BLaER1 treated with 17β-estradiol and CSF1 and Interleukin-3, amounts not matched to agents 10 nM and 100 nM (cell line): ENCODE measurements around the gene DIP2C.

Source experiments
- H3K27ac ChIP-seq, 11 experiments: shearing (Covaris generic); formaldehyde crosslinking; 2 replicates each; pipeline ENCODE4 v1.8.1; 2022
- H3K27me3 ChIP-seq, 11 experiments: shearing (Covaris generic); formaldehyde crosslinking; 2 replicates each; pipeline ENCODE4 v1.8.1; 2022
- H3K36me3 ChIP-seq, 11 experiments: shearing (Covaris generic); formaldehyde crosslinking; 2 replicates each; pipeline ENCODE4 v1.8.1; 2022
- H3K4me1 ChIP-seq, 10 experiments: shearing (Covaris generic); formaldehyde crosslinking; 2 replicates each; pipeline ENCODE4 v1.8.1; 2022
- H3K4me2 ChIP-seq, 11 experiments: shearing (Covaris generic); formaldehyde crosslinking; 2 replicates each; pipeline ENCODE4 v1.8.1; 2022
- H3K4me3 ChIP-seq, 10 experiments: shearing (Covaris generic); formaldehyde crosslinking; 2 replicates each; pipeline ENCODE4 v1.8.1; 2022
- H3K9ac ChIP-seq, 11 experiments: shearing (Covaris generic); formaldehyde crosslinking; 2 replicates each; pipeline ENCODE4 v1.8.1; 2022
- H3K9me3 ChIP-seq, 11 experiments: shearing (Covaris generic); formaldehyde crosslinking; replicated peaks in 1 of 11; 2 replicates each; pipeline ENCODE4 v1.8.1; 2022
- H4K20me1 ChIP-seq, 11 experiments: shearing (Covaris generic); formaldehyde crosslinking; 2 replicates each; pipeline ENCODE4 v1.8.1; 2022
- Cebpa-rat ChIP-seq, 11 experiments: shearing (Covaris generic); IDR thresholded peaks; 2 replicates each; pipeline ENCODE4 v1.8.1; 2022

Gene DIP2C

GRCh38 chr10:378930-379704, 310.4 kb downstream of the DIP2C start:
- Histone ChIP-seq H3K9me3 (peaks cover 0 to 8% (median 0%) of the 10 kb centered on the region in 11 experiments; a peak in 1 of 22 replicates), H3K4me3 (no peak overlapping the region), H3K4me1 (peaks cover 0 to 6% (median 0%) of the 10 kb centered on the region in 10 experiments; a peak in 1 of 20 replicates), H3K9ac (no peak overlapping the region), H3K4me2 (no peak overlapping the region), H3K36me3 (peaks cover 0 to 75% (median 40%) of the 10 kb centered on the region in 11 experiments; a peak in 15 of 22 replicates), H3K27me3 (no peaks in the 10 kb centered on the region), H3K27ac (no peak overlapping the region), H4K20me1 (no peaks in the 10 kb centered on the region)
- TF ChIP-seq Cebpa-rat (IDR thresholded peaks at IDR 0.05), result no peak

GRCh38 chr10:378230-378929, 311.1 kb downstream of the DIP2C start:
- no peak overlapping the region for H3K4me2 ChIP-seq
- H3K9me3 ChIP-seq, result peaks cover 0 to 8% (median 0%) of the 10 kb centered on the region in 11 experiments; a peak in 1 of 22 replicates
- H3K27ac ChIP-seq, result no peak overlapping the region
- TF ChIP-seq Cebpa-rat (IDR thresholded peaks at IDR 0.05), result no peak
- H3K27me3 ChIP-seq, result no peaks in the 10 kb centered on the region
- H3K9ac ChIP-seq, result no peak overlapping the region
- no peaks in the 10 kb centered on the region for H4K20me1 ChIP-seq
- H3K4me3 ChIP-seq, result no peak overlapping the region
- H3K4me1 ChIP-seq, result peaks cover 0 to 6% (median 0%) of the 10 kb centered on the region in 10 experiments; a peak in 1 of 20 replicates
- H3K36me3 ChIP-seq, result peaks cover 0 to 68% (median 39%) of the 10 kb centered on the region in 11 experiments; a peak in 15 of 22 replicates

GRCh38 chr10:377228-377627, 312.2 kb downstream of the DIP2C start:
- Histone ChIP-seq H3K9ac (no peak overlapping the region), H4K20me1 (peaks cover 0 to 7% (median 0%) of the 10 kb centered on the region in 11 experiments; a peak in 1 of 22 replicates), H3K9me3 (peaks cover 0 to 8% (median 0%) of the 10 kb centered on the region in 11 experiments; a peak in 1 of 22 replicates), H3K4me2 (no peak overlapping the region), H3K27ac (no peak overlapping the region), H3K27me3 (no peaks in the 10 kb centered on the region), H3K4me3 (no peak overlapping the region), H3K4me1 (peaks cover 0 to 6% (median 0%) of the 10 kb centered on the region in 10 experiments; a peak in 1 of 20 replicates), H3K36me3 (peaks cover 0 to 57% (median 39%) of the 10 kb centered on the region in 11 experiments; a peak in 15 of 22 replicates)
- TF ChIP-seq Cebpa-rat (IDR thresholded peaks at IDR 0.05), result no peak

- TF ChIP-seq Cebpa-rat (IDR thresholded peaks at IDR 0.05), result no peak
- H3K27me3 ChIP-seq, result no peaks in the 10 kb centered on the region
- no peak overlapping the region for H3K4me3 ChIP-seq
These were observed 313.5 kb downstream of the DIP2C start for GRCh38 chr10:375815-376505.

GRCh38 chr10:374354-374753, 315.1 kb downstream of the DIP2C start:
- Histone ChIP-seq H3K27ac (no peak overlapping the region), H3K9ac (no peak overlapping the region), H3K27me3 (no peaks in the 10 kb centered on the region), H3K9me3 (no peaks in the 10 kb centered on the region), H3K36me3 (peaks cover 0 to 31% (median 20%) of the 10 kb centered on the region in 11 experiments; a peak in 13 of 22 replicates), H4K20me1 (peaks cover 0 to 15% (median 0%) of the 10 kb centered on the region in 11 experiments; a peak in 1 of 22 replicates), H3K4me1 (peaks cover 0 to 8% (median 2%) of the 10 kb centered on the region in 10 experiments; a peak in 4 of 20 replicates), H3K4me3 (no peak overlapping the region), H3K4me2 (no peak overlapping the region)
- no peak for TF ChIP-seq Cebpa-rat (IDR thresholded peaks at IDR 0.05)

More at GRCh38 chr10:375815-376505, 313.5 kb downstream of the DIP2C start:
- no peaks in the 10 kb centered on the region for H3K9me3 ChIP-seq
- H3K9ac ChIP-seq, result no peak overlapping the region
- H4K20me1 ChIP-seq, result peaks cover 0 to 14% (median 0%) of the 10 kb centered on the region in 11 experiments; a peak in 1 of 22 replicates
- H3K4me2 ChIP-seq, result no peak overlapping the region
- peaks cover 0 to 44% (median 30%) of the 10 kb centered on the region in 11 experiments; a peak in 14 of 22 replicates for H3K36me3 ChIP-seq
- H3K4me1 ChIP-seq, result peaks cover 0 to 8% (median 2%) of the 10 kb centered on the region in 10 experiments; a peak in 4 of 20 replicates
- no peak overlapping the region for H3K27ac ChIP-seq

- H3K9ac ChIP-seq, result no peak overlapping the region
These were observed 315.8 kb downstream of the DIP2C start for GRCh38 chr10:373526-374309.

GRCh38 chr10:373015-373414, 316.5 kb downstream of the DIP2C start:
- Histone ChIP-seq H3K4me1 (peaks cover 0 to 8% (median 2%) of the 10 kb centered on the region in 10 experiments; a peak in 4 of 20 replicates), H4K20me1 (peaks cover 0 to 15% (median 0%) of the 10 kb centered on the region in 11 experiments; a peak in 1 of 22 replicates), H3K9ac (no peak overlapping the region), H3K4me2 (no peak overlapping the region), H3K27me3 (no peaks in the 10 kb centered on the region), H3K27ac (no peak overlapping the region), H3K4me3 (no peak overlapping the region), H3K9me3 (no peaks in the 10 kb centered on the region), H3K36me3 (peaks cover 0 to 43% (median 30%) of the 10 kb centered on the region in 11 experiments; a peak in 13 of 22 replicates)
- TF ChIP-seq Cebpa-rat (IDR thresholded peaks at IDR 0.05), result no peak

More at GRCh38 chr10:373526-374309, 315.8 kb downstream of the DIP2C start:
- Histone ChIP-seq H3K4me3 (no peak overlapping the region), H3K9me3 (no peaks in the 10 kb centered on the region), H3K36me3 (peaks cover 0 to 36% (median 25%) of the 10 kb centered on the region in 11 experiments; a peak in 13 of 22 replicates), H3K4me2 (no peak overlapping the region), H4K20me1 (peaks cover 0 to 15% (median 0%) of the 10 kb centered on the region in 11 experiments; a peak in 1 of 22 replicates), H3K27ac (no peak overlapping the region), H3K27me3 (no peaks in the 10 kb centered on the region), H3K4me1 (peaks cover 0 to 8% (median 2%) of the 10 kb centered on the region in 10 experiments; a peak in 4 of 20 replicates)
- TF ChIP-seq Cebpa-rat (IDR thresholded peaks at IDR 0.05), result no peak

- H3K9me3 ChIP-seq, result no peaks in the 10 kb centered on the region
- TF ChIP-seq Cebpa-rat (IDR thresholded peaks at IDR 0.05), result no peak
These were observed 316.9 kb downstream of the DIP2C start for GRCh38 chr10:372566-372965.

More at GRCh38 chr10:372566-372965, 316.9 kb downstream of the DIP2C start:
- Histone ChIP-seq H3K27ac (no peak overlapping the region), H3K4me2 (no peak overlapping the region), H3K9ac (no peak overlapping the region), H4K20me1 (peaks cover 0 to 15% (median 0%) of the 10 kb centered on the region in 11 experiments; a peak in 1 of 22 replicates), H3K36me3 (peaks cover 0 to 42% (median 30%) of the 10 kb centered on the region in 11 experiments; a peak in 13 of 22 replicates), H3K4me1 (peaks cover 0 to 8% (median 2%) of the 10 kb centered on the region in 10 experiments; a peak in 4 of 20 replicates), H3K4me3 (no peak overlapping the region), H3K27me3 (no peaks in the 10 kb centered on the region)
